ENCODE results near the gene GNPTAB. TPM values are rescaled to one million over a fixed set of nuclear protein-coding genes. Genes with fewer than 3 reads are reported as not detected.

GNPTAB gene
- total and polyA plus RNA-seq, 9 donors: 13.4 to 23.0 (median 16.9) TPM

DNA sequence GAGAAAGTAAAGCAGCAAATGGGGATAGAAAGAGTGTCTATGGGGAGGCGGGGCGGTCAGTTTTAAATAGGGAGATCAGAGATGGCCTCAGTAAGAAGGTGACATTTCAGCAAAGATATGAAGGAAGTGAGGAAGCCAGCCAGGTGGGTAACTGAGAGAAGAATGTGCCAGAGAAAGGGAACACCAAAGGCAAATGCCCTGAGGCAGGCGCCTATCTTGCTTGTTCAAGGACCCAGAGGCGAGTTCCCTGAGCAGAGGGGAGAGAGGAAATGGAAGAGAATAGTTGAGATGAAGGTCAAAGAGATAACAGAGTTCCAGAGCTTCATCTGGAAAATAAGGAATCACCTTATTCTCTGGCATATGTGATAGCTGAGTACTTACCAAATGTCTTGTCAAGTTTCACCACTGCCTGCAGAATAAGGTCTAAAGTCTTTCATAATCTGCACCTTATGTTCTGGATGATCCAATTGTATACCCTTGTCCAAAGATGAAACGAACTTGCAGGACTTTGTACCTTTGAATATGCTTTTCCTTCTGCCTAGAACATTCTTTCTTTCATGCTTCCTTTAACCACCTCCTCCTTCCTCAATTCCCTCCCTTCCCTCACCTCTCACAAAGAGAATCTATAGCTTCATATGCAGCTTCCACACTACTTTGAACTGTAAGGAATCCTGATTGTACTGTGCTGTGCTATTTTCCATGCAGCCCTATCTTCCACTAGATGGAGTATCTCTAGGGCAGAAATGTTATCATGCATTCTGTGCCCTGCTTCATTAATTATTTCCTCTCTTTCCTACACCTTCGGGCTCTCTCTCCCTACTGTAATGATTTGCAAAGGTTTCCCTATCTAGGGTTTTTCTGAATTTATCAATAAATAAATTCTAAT is 38.5 kb downstream of the GNPTAB start:
- H3K36me3 ChIP-seq (ENCODE audit: control insufficient read depth, insufficient read depth, low read length): peaks cover 3% of the 10 kb centered on the region
- H3K4me1 ChIP-seq (ENCODE audit: control insufficient read depth, insufficient read depth, low read length): no peaks in the 10 kb centered on the region
- WGBS (ENCODE audit: insufficient coverage): 95% methylated on average over 5 of the region's 6 CpGs
- no peaks in the 10 kb centered on the region for H3K9me3 ChIP-seq (replicated peaks; ENCODE audit: control insufficient read depth, low read depth, low read length)
- no peaks in the 10 kb centered on the region for H3K27me3 ChIP-seq (ENCODE audit: control insufficient read depth, insufficient read depth, low read length)
- H3K4me3 ChIP-seq (ENCODE audit: low read length): no peak overlapping the region
- H3K27ac ChIP-seq (ENCODE audit: low read length): no peak overlapping the region
- DNase-seq: no peak

GRCh38 chr12:101789171-101789570 is 41.6 kb downstream of the GNPTAB start:
- no peaks in the 10 kb centered on the region for H3K9me3 ChIP-seq (replicated peaks; ENCODE audit: control insufficient read depth, low read depth, low read length)
- 100% methylated on average over 2 of the region's 4 CpGs for WGBS (ENCODE audit: insufficient coverage)
- H3K27ac ChIP-seq (ENCODE audit: low read length): no peak overlapping the region
- peaks cover 5% of the 10 kb centered on the region for H3K36me3 ChIP-seq (ENCODE audit: control insufficient read depth, insufficient read depth, low read length)
- no peaks in the 10 kb centered on the region for H3K27me3 ChIP-seq (ENCODE audit: control insufficient read depth, insufficient read depth, low read length)
- H3K4me1 ChIP-seq (ENCODE audit: control insufficient read depth, insufficient read depth, low read length): no peaks in the 10 kb centered on the region
- H3K4me3 ChIP-seq (ENCODE audit: low read length): no peak overlapping the region
- DNase-seq: no peak

- Histone ChIP-seq H3K27ac (ENCODE audit: low read length) (no peak overlapping the region), H3K9me3 (replicated peaks; ENCODE audit: control insufficient read depth, low read depth, low read length) (no peaks in the 10 kb centered on the region), H3K4me1 (ENCODE audit: control insufficient read depth, insufficient read depth, low read length) (no peaks in the 10 kb centered on the region), H3K4me3 (ENCODE audit: low read length) (no peak overlapping the region), H3K27me3 (ENCODE audit: control insufficient read depth, insufficient read depth, low read length) (no peaks in the 10 kb centered on the region), H3K36me3 (ENCODE audit: control insufficient read depth, insufficient read depth, low read length) (peaks cover 5% of the 10 kb centered on the region)
- no CpG with 5 or more reads among the region's 1 CpG for WGBS (ENCODE audit: insufficient coverage)
- no peak for DNase-seq
Measured at GRCh38 chr12:101785671-101786070, 45.1 kb downstream of the GNPTAB start.

DNA sequence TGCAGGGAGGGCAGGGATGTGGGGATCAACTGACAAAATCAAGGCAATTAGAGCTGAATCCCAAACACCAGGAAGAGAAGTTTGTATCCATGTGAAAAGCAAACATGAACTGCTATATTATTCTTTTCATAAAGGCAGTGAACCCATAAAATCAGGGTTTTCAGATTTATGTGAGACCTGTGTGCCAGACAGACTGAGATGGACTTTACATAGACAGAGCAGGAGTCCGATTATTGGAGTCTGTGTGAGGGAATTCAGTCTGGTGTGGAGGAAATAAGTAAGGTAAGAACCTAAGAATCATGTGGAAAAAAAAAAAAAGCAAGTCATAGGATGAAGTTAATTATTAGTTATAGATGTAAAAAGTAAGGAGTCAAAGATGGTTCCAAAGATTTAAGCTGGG is 46.4 kb downstream of the GNPTAB start:
- 89% methylated on average over 1 of the region's 1 CpG for WGBS (ENCODE audit: insufficient coverage)
- DNase-seq: no peak
- peaks cover 8% of the 10 kb centered on the region for H3K36me3 ChIP-seq (ENCODE audit: control insufficient read depth, insufficient read depth, low read length)
- H3K27ac ChIP-seq (ENCODE audit: low read length): no peak overlapping the region
- H3K4me1 ChIP-seq (ENCODE audit: control insufficient read depth, insufficient read depth, low read length): no peaks in the 10 kb centered on the region
- H3K27me3 ChIP-seq (ENCODE audit: control insufficient read depth, insufficient read depth, low read length): no peaks in the 10 kb centered on the region
- H3K4me3 ChIP-seq (ENCODE audit: low read length): no peak overlapping the region
- no peaks in the 10 kb centered on the region for H3K9me3 ChIP-seq (replicated peaks; ENCODE audit: control insufficient read depth, low read depth, low read length)

- peaks cover 5% of the 10 kb centered on the region for H3K36me3 ChIP-seq (ENCODE audit: control insufficient read depth, insufficient read depth, low read length)
- H3K4me1 ChIP-seq (ENCODE audit: control insufficient read depth, insufficient read depth, low read length): no peaks in the 10 kb centered on the region
- H3K4me3 ChIP-seq (ENCODE audit: low read length): no peak overlapping the region
- no CpG with 5 or more reads among the region's 2 CpGs for WGBS (ENCODE audit: insufficient coverage)
- DNase-seq: no peak
- H3K27me3 ChIP-seq (ENCODE audit: control insufficient read depth, insufficient read depth, low read length): no peaks in the 10 kb centered on the region
- H3K9me3 ChIP-seq (replicated peaks; ENCODE audit: control insufficient read depth, low read depth, low read length): no peaks in the 10 kb centered on the region
- H3K27ac ChIP-seq (ENCODE audit: low read length): no peak overlapping the region
Measured at GRCh38 chr12:101783838-101784237, 46.9 kb downstream of the GNPTAB start.

DNA sequence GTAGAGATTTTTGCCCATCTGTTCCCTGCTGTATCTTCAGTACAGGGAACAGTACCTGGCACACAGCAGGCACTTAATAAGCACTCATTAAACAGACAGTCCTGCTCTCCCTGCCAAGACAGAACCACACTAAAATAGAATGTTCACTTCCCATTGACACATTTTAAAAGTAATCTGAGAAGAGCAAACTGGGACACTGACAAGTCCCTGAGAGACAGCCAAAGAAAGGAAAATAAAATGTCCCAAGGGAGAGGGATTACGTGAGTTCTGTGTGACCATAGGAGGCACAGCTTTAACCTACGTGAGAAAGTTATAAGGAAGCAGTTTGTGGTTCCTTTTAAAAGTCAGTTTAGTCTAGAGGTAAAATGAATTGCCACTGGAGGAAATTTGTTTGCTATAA is 47.6 kb downstream of the GNPTAB start:
- Histone ChIP-seq H3K36me3 (ENCODE audit: control insufficient read depth, insufficient read depth, low read length) (peaks cover 5% of the 10 kb centered on the region), H3K4me1 (ENCODE audit: control insufficient read depth, insufficient read depth, low read length) (no peaks in the 10 kb centered on the region), H3K27me3 (ENCODE audit: control insufficient read depth, insufficient read depth, low read length) (no peaks in the 10 kb centered on the region), H3K4me3 (ENCODE audit: low read length) (no peak overlapping the region), H3K27ac (ENCODE audit: low read length) (no peak overlapping the region), H3K9me3 (replicated peaks; ENCODE audit: control insufficient read depth, low read depth, low read length) (no peaks in the 10 kb centered on the region)
- no peak for DNase-seq
- 32% methylated on average over 2 of the region's 2 CpGs for WGBS (ENCODE audit: insufficient coverage)

- no peak overlapping the region for H3K27ac ChIP-seq (ENCODE audit: low read length)
- no peak for DNase-seq
- H3K36me3 ChIP-seq (ENCODE audit: control insufficient read depth, insufficient read depth, low read length): peaks cover 5% of the 10 kb centered on the region
- 96% methylated on average over 3 of the region's 3 CpGs for WGBS (ENCODE audit: insufficient coverage)
- H3K4me3 ChIP-seq (ENCODE audit: low read length): no peak overlapping the region
- H3K9me3 ChIP-seq (replicated peaks; ENCODE audit: control insufficient read depth, low read depth, low read length): no peaks in the 10 kb centered on the region
- H3K27me3 ChIP-seq (ENCODE audit: control insufficient read depth, insufficient read depth, low read length): no peaks in the 10 kb centered on the region
- H3K4me1 ChIP-seq (ENCODE audit: control insufficient read depth, insufficient read depth, low read length): peaks cover 2% of the 10 kb centered on the region
Measured at GRCh38 chr12:101782273-101782731, 48.5 kb downstream of the GNPTAB start.

DNA sequence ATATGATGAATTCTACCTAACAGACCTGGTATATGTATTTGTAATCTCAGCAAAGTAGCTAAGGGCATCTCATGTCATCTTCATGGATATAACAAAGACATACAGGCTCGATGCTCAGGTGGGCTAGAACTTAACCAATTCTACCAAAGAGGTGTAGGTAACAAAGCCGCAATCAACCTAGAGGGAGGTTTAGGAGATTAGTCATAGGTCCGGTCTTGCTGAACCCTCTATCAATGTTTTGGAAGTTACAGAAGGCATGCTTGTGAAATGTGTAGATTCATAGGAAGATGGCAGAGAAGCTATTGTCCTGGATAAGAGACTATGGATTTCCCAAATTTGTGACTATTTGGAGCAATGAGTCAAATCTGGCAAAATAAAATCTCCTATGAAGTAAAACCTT is 48.9 kb downstream of the GNPTAB start:
- 100% methylated on average over 1 of the region's 3 CpGs for WGBS (ENCODE audit: insufficient coverage)
- DNase-seq: no peak
- peaks cover 8% of the 10 kb centered on the region for H3K36me3 ChIP-seq (ENCODE audit: control insufficient read depth, insufficient read depth, low read length)
- peaks cover 2% of the 10 kb centered on the region for H3K4me1 ChIP-seq (ENCODE audit: control insufficient read depth, insufficient read depth, low read length)
- no peaks in the 10 kb centered on the region for H3K27me3 ChIP-seq (ENCODE audit: control insufficient read depth, insufficient read depth, low read length)
- no peak overlapping the region for H3K4me3 ChIP-seq (ENCODE audit: low read length)
- H3K9me3 ChIP-seq (replicated peaks; ENCODE audit: control insufficient read depth, low read depth, low read length): no peaks in the 10 kb centered on the region
- no peak overlapping the region for H3K27ac ChIP-seq (ENCODE audit: low read length)

DNA sequence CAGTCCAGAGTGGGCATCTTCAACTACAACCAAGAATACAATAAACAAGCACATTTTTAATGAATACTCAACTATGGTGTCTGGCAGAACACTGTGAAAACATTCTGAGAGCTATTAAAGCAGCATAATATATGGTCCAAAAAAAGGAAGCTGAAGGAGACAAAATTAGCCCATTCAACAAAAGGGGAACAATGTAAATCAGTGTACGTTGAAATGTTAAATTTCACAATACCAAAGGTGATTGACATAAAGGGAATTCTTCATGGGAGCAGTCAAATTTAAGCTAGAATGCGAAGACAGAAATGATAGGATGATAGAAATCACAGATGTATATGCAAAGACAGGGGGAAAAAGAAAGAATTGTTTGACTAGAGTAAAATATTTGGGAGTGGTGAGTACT is 50.2 kb downstream of the GNPTAB start:
- H3K4me3 ChIP-seq (ENCODE audit: low read length): no peak overlapping the region
- H3K4me1 ChIP-seq (ENCODE audit: control insufficient read depth, insufficient read depth, low read length): peaks cover 2% of the 10 kb centered on the region
- peaks cover 11% of the 10 kb centered on the region for H3K36me3 ChIP-seq (ENCODE audit: control insufficient read depth, insufficient read depth, low read length)
- WGBS (ENCODE audit: insufficient coverage): 73% methylated on average over 1 of the region's 2 CpGs
- no peaks in the 10 kb centered on the region for H3K27me3 ChIP-seq (ENCODE audit: control insufficient read depth, insufficient read depth, low read length)
- DNase-seq: no peak
- no peaks in the 10 kb centered on the region for H3K9me3 ChIP-seq (replicated peaks; ENCODE audit: control insufficient read depth, low read depth, low read length)
- no peak overlapping the region for H3K27ac ChIP-seq (ENCODE audit: low read length)

DNA sequence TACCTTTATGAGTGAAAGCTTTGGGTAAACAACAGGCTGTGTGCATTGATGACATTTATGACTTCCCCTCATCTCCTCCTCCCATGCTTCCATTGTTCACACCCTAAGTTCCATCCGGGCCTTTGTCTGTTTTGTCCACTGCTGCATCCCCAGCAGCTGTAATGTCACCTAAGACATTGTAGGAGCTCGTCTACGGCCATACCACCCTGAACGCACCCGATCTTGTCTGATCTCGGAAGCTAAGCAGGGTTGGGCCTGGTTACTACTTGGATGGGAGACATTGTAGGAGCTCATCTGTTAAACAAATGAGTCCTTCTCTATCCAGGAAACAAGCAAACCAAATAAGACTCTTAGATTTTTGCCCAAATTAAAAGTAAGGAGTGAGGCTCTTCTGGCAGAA is 51.1 kb downstream of the GNPTAB start:
- WGBS (ENCODE audit: insufficient coverage): 80% methylated on average over 1 of the region's 6 CpGs
- H3K4me1 ChIP-seq (ENCODE audit: control insufficient read depth, insufficient read depth, low read length): peaks cover 2% of the 10 kb centered on the region
- no peak for DNase-seq
- H3K27me3 ChIP-seq (ENCODE audit: control insufficient read depth, insufficient read depth, low read length): no peaks in the 10 kb centered on the region
- peaks cover 9% of the 10 kb centered on the region for H3K36me3 ChIP-seq (ENCODE audit: control insufficient read depth, insufficient read depth, low read length)
- no peaks in the 10 kb centered on the region for H3K9me3 ChIP-seq (replicated peaks; ENCODE audit: control insufficient read depth, low read depth, low read length)
- no peak overlapping the region for H3K4me3 ChIP-seq (ENCODE audit: low read length)
- no peak overlapping the region for H3K27ac ChIP-seq (ENCODE audit: low read length)

All from muscle of leg (tissue), 11 donors.